Suprapubic skin (tissue), 4 donors: Measurements from ENCODE around the gene SLC25A20. TPM values are rescaled to one million over a fixed set of nuclear protein-coding genes. Genes with fewer than 3 reads are reported as not detected.

Experiments used
- DNase-seq, 2 donors: peaks; one replicate each; pipeline ENCODE4 v3.0.0-alpha.2; 2019; ENCODE audit warnings: low spot score in 2 of 2
- H3K27ac ChIP-seq: fragments of 200-600 bp; sonication (generic); one replicate; pipeline ENCODE4 v1.5.1; 2019
- H3K27me3 ChIP-seq: fragments of 200-600 bp; sonication (generic); one replicate; pipeline ENCODE4 v1.5.1; 2019
- H3K36me3 ChIP-seq: fragments of 200-600 bp; sonication (generic); one replicate; pipeline ENCODE4 v1.5.1; 2019
- H3K4me1 ChIP-seq: fragments of 200-600 bp; sonication (generic); one replicate; pipeline ENCODE4 v1.5.1; 2019
- H3K4me3 ChIP-seq: fragments of 200-600 bp; sonication (generic); one replicate; pipeline ENCODE4 v1.5.1; 2019; ENCODE audit warnings: mild to moderate bottlenecking
- H3K9me3 ChIP-seq: fragments of 200-600 bp; sonication (generic); one replicate; pipeline ENCODE4 v1.5.1; 2019
- CTCF ChIP-seq, 2 donors: fragments of 200-600 bp in 1 of 2; fragments of 450-650 bp in 1 of 2; sonication (generic) in 1 of 2; IDR thresholded peaks; one replicate each; pipeline ENCODE4 v1.5.1; 2016 to 2019; ENCODE audit warnings: antibody characterized with exemption in 2 of 2, mild to moderate bottlenecking in 1 of 2, moderate library complexity in 1 of 2
- EP300 ChIP-seq: sonication (generic); formaldehyde crosslinking; IDR thresholded peaks from one replicate; pipeline ENCODE4 v1.6.1; 2017; ENCODE audit warnings: antibody characterized with exemption
- POLR2A ChIP-seq, 2 donors: fragments of 450-650 bp; IDR thresholded peaks; one replicate each; pipeline ENCODE4 v1.6.1; 2017; ENCODE audit warnings: antibody characterized with exemption in 2 of 2, mild to moderate bottlenecking in 2 of 2, moderate library complexity in 2 of 2
- POLR2AphosphoS5 ChIP-seq, 3 donors: sonication (generic); formaldehyde crosslinking; IDR thresholded peaks; one replicate each; pipeline ENCODE4 v1.6.1; 2017; ENCODE audit warnings: antibody characterized with exemption in 3 of 3
- WGBS: methylation state at CpG from one replicate; pipeline ENCODE4 v1.1.5; 2018; 5-methylcytosine and 5-hydroxymethylcytosine counted together
- total RNA-seq, 4 donors: library from RNA; depleted of rRNA; stranded (reverse); fragments of >200 nt; gene quantifications; one replicate each; pipeline ENCODE4 v1.1.0, GENCODE V29; 2016

The SLC25A20 gene
- total RNA-seq, 4 donors from 2014 or later, result 11.3 to 23.7 (median 17.9) TPM

- TF ChIP-seq POLR2A (IDR thresholded peaks at IDR 0.05), result no peak
- no peak for TF ChIP-seq CTCF (IDR thresholded peaks at IDR 0.05)
- H3K27ac ChIP-seq, result no peak overlapping the region
These were observed 39.5 kb upstream of the SLC25A20 start for GRCh38 chr3:48938156-48938555.

GRCh38 chr3:48935530-48935929 lies 36.8 kb upstream of the SLC25A20 start:
- Histone ChIP-seq H3K4me1 (peaks cover 16% of the 10 kb centered on the region), H3K27me3 (no peaks in the 10 kb centered on the region), H3K4me3 (no peak overlapping the region), H3K36me3 (peaks cover 16% of the 10 kb centered on the region), H3K9me3 (no peaks in the 10 kb centered on the region), H3K27ac (no peak overlapping the region)
- no peak for DNase-seq
- 88% methylated on average over 4 of the region's 4 CpGs for WGBS
- TF ChIP-seq CTCF (IDR thresholded peaks at IDR 0.05) (no peak), POLR2A (IDR thresholded peaks at IDR 0.05) (no peak), POLR2AphosphoS5 (IDR thresholded peaks at IDR 0.05) (no peak), EP300 (no peak)

More at GRCh38 chr3:48938156-48938555, 39.5 kb upstream of the SLC25A20 start:
- H3K36me3 ChIP-seq, result peaks cover 14% of the 10 kb centered on the region
- H3K4me1 ChIP-seq, result no peaks in the 10 kb centered on the region
- no peaks in the 10 kb centered on the region for H3K27me3 ChIP-seq
- DNase-seq, result no peak
- H3K9me3 ChIP-seq, result no peaks in the 10 kb centered on the region
- H3K4me3 ChIP-seq, result no peak overlapping the region

- 88% methylated on average over 5 of the region's 5 CpGs for WGBS
- no peak for DNase-seq
- no peak overlapping the region for H3K4me3 ChIP-seq
- H3K4me1 ChIP-seq, result peaks cover 26% of the 10 kb centered on the region
- no peaks in the 10 kb centered on the region for H3K27me3 ChIP-seq
- H3K9me3 ChIP-seq, result no peaks in the 10 kb centered on the region
- no peak overlapping the region for H3K27ac ChIP-seq
- TF ChIP-seq EP300 (no peak), POLR2A (IDR thresholded peaks at IDR 0.05) (no peak), POLR2AphosphoS5 (IDR thresholded peaks at IDR 0.05) (no peak), CTCF (IDR thresholded peaks at IDR 0.05) (no peak)
- H3K36me3 ChIP-seq, result peaks cover 16% of the 10 kb centered on the region
These were observed 35.8 kb upstream of the SLC25A20 start for GRCh38 chr3:48934333-48934991.

- no peak overlapping the region for H3K27ac ChIP-seq
- H3K27me3 ChIP-seq, result no peaks in the 10 kb centered on the region
- H3K36me3 ChIP-seq, result peaks cover 20% of the 10 kb centered on the region
- peaks cover 50% of the 10 kb centered on the region for H3K4me1 ChIP-seq
- DNase-seq, result no peak
- 67% methylated on average over 1 of the region's 1 CpG for whole genome bisulfite sequencing
- TF ChIP-seq EP300, result no peak
- no peak for TF ChIP-seq POLR2AphosphoS5 (IDR thresholded peaks at IDR 0.05)
- no peak for TF ChIP-seq CTCF (IDR thresholded peaks at IDR 0.05)
- TF ChIP-seq POLR2A (IDR thresholded peaks at IDR 0.05), result no peak
- H3K4me3 ChIP-seq, result no peak overlapping the region
- H3K9me3 ChIP-seq, result no peaks in the 10 kb centered on the region
These were observed 33.4 kb upstream of the SLC25A20 start for GRCh38 chr3:48931944-48932580.

- DNase-seq, result no peak
- no peak overlapping the region for H3K4me3 ChIP-seq
- TF ChIP-seq POLR2A (IDR thresholded peaks at IDR 0.05) (no peak), CTCF (IDR thresholded peaks at IDR 0.05) (no peak), POLR2AphosphoS5 (IDR thresholded peaks at IDR 0.05) (no peak), EP300 (no peak)
- H3K9me3 ChIP-seq, result no peaks in the 10 kb centered on the region
- 68% methylated on average over 3 of the region's 3 CpGs for WGBS
- H3K4me1 ChIP-seq, result peaks cover 56% of the 10 kb centered on the region
- H3K27ac ChIP-seq, result no peak overlapping the region
- peaks cover 25% of the 10 kb centered on the region for H3K36me3 ChIP-seq
- no peaks in the 10 kb centered on the region for H3K27me3 ChIP-seq
These were observed 31.9 kb upstream of the SLC25A20 start for GRCh38 chr3:48930590-48930989.
